MM.1S (cell line): ENCODE results near the gene PRKCB.

Experiments used
- DNase-seq: peaks from one replicate; pipeline ENCODE4 v3.0.0-alpha.2; 2015
- H2AFZ ChIP-seq: fragments of 300-600 bp; sonication (generic); 2 replicates; pipeline ENCODE4 v1.6.0; 2016; ENCODE audit warnings: antibody characterized with exemption, low read length
- H3F3A ChIP-seq: fragments of 300-600 bp; sonication (generic); 2 replicates; pipeline ENCODE4 v1.6.1; 2016; ENCODE audit warnings: mild to moderate bottlenecking, antibody characterized with exemption, low read length, moderate library complexity, mixed read lengths; ENCODE audit not compliant: insufficient read depth
- H3K27ac ChIP-seq: fragments of 300-600 bp; sonication (generic); 2 replicates; pipeline ENCODE4 v1.5.1; 2016; ENCODE audit warnings: mild to moderate bottlenecking, low read length
- H3K27me3 ChIP-seq: fragments of 300-600 bp; sonication (generic); replicated peaks from 2 replicates; pipeline ENCODE4 v1.6.0; 2016; ENCODE audit warnings: low read length; ENCODE audit not compliant: insufficient read depth
- H3K36me3 ChIP-seq: fragments of 300-600 bp; sonication (generic); replicated peaks from 2 replicates; pipeline ENCODE4 v1.6.1; 2016; ENCODE audit warnings: mild to moderate bottlenecking, low read length, mixed read lengths; ENCODE audit not compliant: insufficient read depth
- H3K4me1 ChIP-seq: fragments of 300-600 bp; sonication (generic); 2 replicates; pipeline ENCODE4 v1.6.1; 2016; ENCODE audit warnings: low read length, mixed read lengths
- H3K4me2 ChIP-seq: fragments of 300-600 bp; sonication (generic); 2 replicates; pipeline ENCODE4 v1.6.0; 2016; ENCODE audit warnings: low read depth, low read length
- H3K4me3 ChIP-seq: fragments of 300-600 bp; sonication (generic); 2 replicates; pipeline ENCODE4 v1.5.1; 2016; ENCODE audit warnings: low read length, mixed read lengths
- H3K79me2 ChIP-seq: fragments of 300-600 bp; sonication (generic); 2 replicates; pipeline ENCODE4 v1.6.1; 2016; ENCODE audit warnings: mixed run types, low read length, mixed read lengths
- H3K9ac ChIP-seq: fragments of 300-600 bp; sonication (generic); 2 replicates; pipeline ENCODE4 v1.6.1; 2016; ENCODE audit warnings: low read length, mixed read lengths
- H3K9me2 ChIP-seq: fragments of 300-600 bp; sonication (generic); replicated peaks from 2 replicates; pipeline ENCODE4 v1.6.1; 2016; ENCODE audit warnings: mild to moderate bottlenecking, low read length, mixed read lengths; ENCODE audit not compliant: insufficient read depth
- H3K9me3 ChIP-seq: fragments of 300-600 bp; sonication (generic); replicated peaks from 2 replicates; pipeline ENCODE4 v1.6.1; 2016; ENCODE audit warnings: mild to moderate bottlenecking, low read length, mixed read lengths; ENCODE audit not compliant: insufficient read depth
- H4K20me1 ChIP-seq: fragments of 300-600 bp; sonication (generic); 2 replicates; pipeline ENCODE4 v1.6.1; 2016; ENCODE audit warnings: mild to moderate bottlenecking, low read length, moderate library complexity, mixed read lengths; ENCODE audit not compliant: insufficient read depth
- EZH2 ChIP-seq: fragments of 300-600 bp; sonication (generic); optimal IDR thresholded peaks from 2 replicates; pipeline ENCODE3; 2017; ENCODE audit warnings: low read depth, mild to moderate bottlenecking, antibody characterized with exemption, low read length, mixed read lengths
- EZH2phosphoT487 ChIP-seq: fragments of 300-600 bp; sonication (generic); IDR thresholded peaks from 2 replicates; pipeline ENCODE4 v1.6.1; 2018; ENCODE audit warnings: antibody characterized with exemption, low read length
- TF ChIP-seq, protein P1 (sequence below): fragments of 300-600 bp; sonication (generic); IDR thresholded peaks from 2 replicates; pipeline ENCODE4 v1.5.1; 2016; ENCODE audit warnings: antibody characterized with exemption, low read length, mixed read lengths

Gene PRKCB

DNA sequence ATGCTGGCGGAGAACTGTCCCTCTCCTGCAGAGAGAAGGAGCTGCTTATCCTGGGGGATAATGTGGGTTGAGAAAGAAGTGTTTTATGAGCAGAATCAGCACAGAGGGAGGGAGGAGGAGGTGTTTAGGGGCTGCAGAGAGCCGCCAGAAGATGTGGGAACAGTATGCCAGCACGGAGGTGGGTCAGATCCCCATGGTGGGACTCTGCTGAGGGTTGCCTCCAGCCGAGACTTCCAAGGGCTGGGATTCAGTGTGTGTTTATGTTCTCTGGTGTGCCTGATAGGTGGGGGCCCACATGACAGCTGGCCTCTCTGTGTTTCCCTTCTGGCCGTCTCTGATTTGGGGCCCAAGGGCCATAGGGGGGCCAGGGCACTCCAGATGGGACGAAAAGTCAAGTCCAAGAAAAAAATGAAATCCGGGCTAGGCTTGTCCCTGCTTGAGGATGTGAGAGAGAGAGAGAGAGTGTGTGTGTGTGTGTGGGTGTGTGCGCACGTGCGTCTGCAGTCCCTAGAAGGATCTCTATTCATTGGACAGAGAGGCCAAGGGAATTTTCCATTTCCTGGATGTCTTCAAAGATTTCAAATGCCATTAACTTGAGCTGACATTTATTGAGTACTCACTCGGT lies 21.6 kb downstream of the PRKCB start:
- DNase-seq = no peak
- H3K27ac ChIP-seq = no peak overlapping the region
- no peaks in the 10 kb centered on the region for H3K9me2 ChIP-seq
- no peaks in the 10 kb centered on the region for H3K79me2 ChIP-seq
- no peak overlapping the region for H3K9ac ChIP-seq
- 0 out of 2 replicates have a peak, but pooled peaks cover 5% of the 10 kb centered on the region for H3K27me3 ChIP-seq
- H3K4me2 ChIP-seq = no peak overlapping the region
- peaks cover 8% of the 10 kb centered on the region; the same call in 1 of the 2 replicates for H3K4me1 ChIP-seq
- no peaks in the 10 kb centered on the region for H3K9me3 ChIP-seq
- no peaks in the 10 kb centered on the region for H3K36me3 ChIP-seq
- no peaks in the 10 kb centered on the region for H4K20me1 ChIP-seq
- H3F3A ChIP-seq = no peaks in the 10 kb centered on the region
- H3K4me3 ChIP-seq = no peak overlapping the region
- TF ChIP-seq, protein P1, sequence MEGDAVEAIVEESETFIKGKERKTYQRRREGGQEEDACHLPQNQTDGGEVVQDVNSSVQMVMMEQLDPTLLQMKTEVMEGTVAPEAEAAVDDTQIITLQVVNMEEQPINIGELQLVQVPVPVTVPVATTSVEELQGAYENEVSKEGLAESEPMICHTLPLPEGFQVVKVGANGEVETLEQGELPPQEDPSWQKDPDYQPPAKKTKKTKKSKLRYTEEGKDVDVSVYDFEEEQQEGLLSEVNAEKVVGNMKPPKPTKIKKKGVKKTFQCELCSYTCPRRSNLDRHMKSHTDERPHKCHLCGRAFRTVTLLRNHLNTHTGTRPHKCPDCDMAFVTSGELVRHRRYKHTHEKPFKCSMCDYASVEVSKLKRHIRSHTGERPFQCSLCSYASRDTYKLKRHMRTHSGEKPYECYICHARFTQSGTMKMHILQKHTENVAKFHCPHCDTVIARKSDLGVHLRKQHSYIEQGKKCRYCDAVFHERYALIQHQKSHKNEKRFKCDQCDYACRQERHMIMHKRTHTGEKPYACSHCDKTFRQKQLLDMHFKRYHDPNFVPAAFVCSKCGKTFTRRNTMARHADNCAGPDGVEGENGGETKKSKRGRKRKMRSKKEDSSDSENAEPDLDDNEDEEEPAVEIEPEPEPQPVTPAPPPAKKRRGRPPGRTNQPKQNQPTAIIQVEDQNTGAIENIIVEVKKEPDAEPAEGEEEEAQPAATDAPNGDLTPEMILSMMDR = no peak
- H2AFZ ChIP-seq = no peak overlapping the region

DNA sequence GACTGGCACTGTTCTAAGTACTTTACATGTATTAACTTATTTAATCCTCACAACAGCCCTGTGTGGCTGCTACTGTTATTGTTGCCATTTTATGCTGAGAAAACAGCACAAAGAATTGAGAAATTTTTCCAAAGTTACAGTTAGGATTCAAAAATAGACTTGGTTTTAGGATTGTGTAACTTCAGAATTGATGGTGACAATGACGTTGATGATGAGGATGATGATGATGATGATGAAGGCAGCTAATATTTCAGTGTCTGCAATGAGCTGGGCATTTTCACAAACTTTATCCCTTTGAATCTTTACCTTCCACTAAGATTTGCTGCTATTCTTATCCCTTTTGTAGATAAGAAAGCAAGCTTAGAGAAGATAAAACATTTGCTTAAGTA lies 22.1 kb downstream of the PRKCB start:
- no peak overlapping the region for H3K27ac ChIP-seq
- no peak overlapping the region for H2AFZ ChIP-seq
- no peak overlapping the region for H3K4me3 ChIP-seq
- no peaks in the 10 kb centered on the region for H3K36me3 ChIP-seq
- H3K27me3 ChIP-seq = 0 out of 2 replicates have a peak, but pooled peaks cover 9% of the 10 kb centered on the region
- no peak for TF ChIP-seq EZH2phosphoT487
- no peak for TF ChIP-seq EZH2
- TF ChIP-seq, protein P1 = no peak
- H3K79me2 ChIP-seq = no peaks in the 10 kb centered on the region
- no peaks in the 10 kb centered on the region for H3K9me3 ChIP-seq
- no peak overlapping the region for H3K4me2 ChIP-seq
- no peaks in the 10 kb centered on the region for H3K9me2 ChIP-seq
- H3K9ac ChIP-seq = no peak overlapping the region
- no peak for DNase-seq
- H4K20me1 ChIP-seq = no peaks in the 10 kb centered on the region
- H3F3A ChIP-seq = no peaks in the 10 kb centered on the region
- peaks cover 12% of the 10 kb centered on the region; the same call in 1 of the 2 replicates for H3K4me1 ChIP-seq

DNA sequence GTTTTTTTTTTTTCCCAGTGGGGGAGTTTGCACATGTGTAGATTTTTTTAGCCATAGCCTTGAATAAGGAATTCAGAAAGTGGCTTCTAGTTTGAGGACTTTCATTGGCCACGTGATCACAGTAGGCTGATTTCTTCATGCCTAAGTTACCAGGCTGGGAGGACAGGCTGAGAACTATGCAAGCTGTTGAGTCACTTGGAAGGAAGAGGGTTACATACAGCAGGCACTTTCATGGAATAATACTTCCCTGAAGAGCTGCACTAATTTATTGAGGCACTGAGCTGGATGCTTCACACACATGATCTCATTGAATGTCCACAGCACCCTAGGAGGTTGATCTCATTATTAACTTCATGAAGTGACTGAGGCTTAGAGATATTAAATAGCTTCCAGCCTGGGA lies 22.8 kb downstream of the PRKCB start:
- H3K4me2 ChIP-seq = no peak overlapping the region
- no peaks in the 10 kb centered on the region for H3K9me2 ChIP-seq
- no peak overlapping the region for H3K9ac ChIP-seq
- no peak overlapping the region for H3K27ac ChIP-seq
- H3K79me2 ChIP-seq = no peaks in the 10 kb centered on the region
- 0 out of 2 replicates have a peak, but pooled peaks cover 9% of the 10 kb centered on the region for H3K27me3 ChIP-seq
- H3K4me1 ChIP-seq = peaks cover 12% of the 10 kb centered on the region; the same call in 1 of the 2 replicates
- TF ChIP-seq, protein P1 = no peak
- no peak for TF ChIP-seq EZH2
- no peak for TF ChIP-seq EZH2phosphoT487
- H3K9me3 ChIP-seq = no peaks in the 10 kb centered on the region
- no peak overlapping the region for H2AFZ ChIP-seq
- peaks cover 4% of the 10 kb centered on the region for H3F3A ChIP-seq
- H4K20me1 ChIP-seq = no peaks in the 10 kb centered on the region
- DNase-seq = no peak
- no peak overlapping the region for H3K4me3 ChIP-seq
- no peaks in the 10 kb centered on the region for H3K36me3 ChIP-seq
